ENCODE data around the gene FOXF2. TPM values are rescaled to one million over a fixed set of nuclear protein-coding genes. Genes with fewer than 3 reads are reported as not detected.

Gene FOXF2
- total RNA-seq, 3 donors from 2014 or later: 0.08 TPM; not detected in 2

DNA sequence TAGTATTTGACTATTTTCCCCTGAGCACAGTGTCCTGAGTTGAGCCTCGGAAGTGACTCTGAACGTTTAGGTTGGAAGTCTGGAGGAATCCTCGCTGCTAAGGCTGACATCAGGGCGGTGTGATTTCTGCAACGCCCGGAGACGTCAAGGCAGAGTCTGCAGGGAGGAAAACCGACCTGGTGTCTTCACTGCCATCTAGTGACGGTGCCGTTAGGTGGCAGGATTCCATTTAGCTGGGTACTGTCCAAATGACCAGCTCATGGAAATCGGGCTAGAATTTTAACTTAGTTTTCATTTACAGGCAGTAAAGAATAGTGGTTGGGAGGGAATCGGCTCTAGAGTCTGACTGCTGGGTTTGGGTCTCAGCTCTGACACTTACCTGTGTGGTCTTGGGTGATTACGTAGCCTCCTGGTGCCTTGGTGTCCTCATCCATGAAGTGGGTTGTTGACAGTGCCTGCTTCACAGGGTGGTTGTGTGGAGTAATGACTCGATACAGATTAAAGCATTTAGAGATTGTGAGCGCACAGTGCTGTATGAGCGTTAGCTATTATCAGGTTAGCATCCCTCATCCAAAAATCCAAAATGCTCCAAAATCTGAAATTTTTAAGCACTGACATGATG is 35.0 kb downstream of the FOXF2 start:
- H3K4me1 Mint-ChIP-seq (ENCODE audit: low read depth): peaks cover 1% of the 10 kb centered on the region
- peaks cover 33% of the 10 kb centered on the region for H3K27me3 Mint-ChIP-seq (ENCODE audit: low read depth)
- H3K9me3 Mint-ChIP-seq: peaks cover 12% of the 10 kb centered on the region
- H3K4me3 Mint-ChIP-seq: no peak overlapping the region
- ATAC-seq (peak in 1 of 2 donors; percentile 69), DNase-seq (no peak)
- H3K36me3 Mint-ChIP-seq (ENCODE audit: insufficient read depth): no peaks in the 10 kb centered on the region

DNA sequence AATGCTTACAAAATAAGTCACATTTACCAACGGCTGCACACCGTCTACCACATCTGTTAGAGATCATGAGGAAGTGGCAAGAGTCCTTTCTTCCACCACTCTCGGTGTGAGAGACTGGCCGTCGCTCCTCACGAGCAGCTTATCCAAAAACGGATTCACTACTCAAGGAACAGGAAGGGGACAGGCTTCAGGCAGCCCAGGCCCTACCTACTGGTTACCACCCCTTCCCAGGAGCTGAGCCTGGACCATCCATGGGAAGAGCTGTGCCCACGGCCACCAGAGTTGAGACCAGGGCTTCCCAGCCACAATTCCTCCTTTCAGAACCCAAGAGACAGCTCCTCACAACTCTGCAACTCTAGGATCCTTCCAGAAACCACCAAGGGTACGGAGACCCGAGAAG is 37.0 kb downstream of the FOXF2 start:
- ATAC-seq (no peak), DNase-seq (no peak)
- no peak overlapping the region for H3K4me3 Mint-ChIP-seq
- no peaks in the 10 kb centered on the region for H3K9me3 Mint-ChIP-seq
- H3K4me1 Mint-ChIP-seq (ENCODE audit: low read depth): peaks cover 1% of the 10 kb centered on the region
- H3K27me3 Mint-ChIP-seq (ENCODE audit: low read depth): peaks cover 24% of the 10 kb centered on the region
- no peaks in the 10 kb centered on the region for H3K36me3 Mint-ChIP-seq (ENCODE audit: insufficient read depth)

DNA sequence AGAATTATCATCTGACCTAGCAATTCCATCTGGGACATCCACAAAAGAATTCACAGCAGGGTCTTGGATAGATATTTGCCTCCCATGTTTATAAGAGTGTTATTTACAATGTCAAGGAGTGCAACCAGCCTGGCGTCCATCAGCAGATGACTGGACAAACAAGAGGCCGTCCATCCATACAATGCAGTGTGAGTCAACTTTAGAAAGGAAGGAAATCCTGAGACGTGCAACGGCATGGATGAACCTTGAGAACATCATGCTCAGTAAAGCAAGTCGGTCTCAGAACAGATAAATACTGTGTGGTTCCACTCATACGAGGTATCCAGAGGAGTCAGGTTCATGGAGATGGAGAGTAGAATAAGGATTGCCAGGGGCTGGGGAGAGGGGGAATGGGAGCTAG is 46.4 kb downstream of the FOXF2 start:
- no peaks in the 10 kb centered on the region for H3K4me1 Mint-ChIP-seq (ENCODE audit: low read depth)
- DNase-seq: no peak
- no peak for ATAC-seq
- no peak overlapping the region for H3K4me3 Mint-ChIP-seq
- H3K36me3 Mint-ChIP-seq (ENCODE audit: insufficient read depth): no peaks in the 10 kb centered on the region
- H3K27me3 Mint-ChIP-seq (ENCODE audit: low read depth): peaks cover 56% of the 10 kb centered on the region
- H3K9me3 Mint-ChIP-seq: no peaks in the 10 kb centered on the region

DNA sequence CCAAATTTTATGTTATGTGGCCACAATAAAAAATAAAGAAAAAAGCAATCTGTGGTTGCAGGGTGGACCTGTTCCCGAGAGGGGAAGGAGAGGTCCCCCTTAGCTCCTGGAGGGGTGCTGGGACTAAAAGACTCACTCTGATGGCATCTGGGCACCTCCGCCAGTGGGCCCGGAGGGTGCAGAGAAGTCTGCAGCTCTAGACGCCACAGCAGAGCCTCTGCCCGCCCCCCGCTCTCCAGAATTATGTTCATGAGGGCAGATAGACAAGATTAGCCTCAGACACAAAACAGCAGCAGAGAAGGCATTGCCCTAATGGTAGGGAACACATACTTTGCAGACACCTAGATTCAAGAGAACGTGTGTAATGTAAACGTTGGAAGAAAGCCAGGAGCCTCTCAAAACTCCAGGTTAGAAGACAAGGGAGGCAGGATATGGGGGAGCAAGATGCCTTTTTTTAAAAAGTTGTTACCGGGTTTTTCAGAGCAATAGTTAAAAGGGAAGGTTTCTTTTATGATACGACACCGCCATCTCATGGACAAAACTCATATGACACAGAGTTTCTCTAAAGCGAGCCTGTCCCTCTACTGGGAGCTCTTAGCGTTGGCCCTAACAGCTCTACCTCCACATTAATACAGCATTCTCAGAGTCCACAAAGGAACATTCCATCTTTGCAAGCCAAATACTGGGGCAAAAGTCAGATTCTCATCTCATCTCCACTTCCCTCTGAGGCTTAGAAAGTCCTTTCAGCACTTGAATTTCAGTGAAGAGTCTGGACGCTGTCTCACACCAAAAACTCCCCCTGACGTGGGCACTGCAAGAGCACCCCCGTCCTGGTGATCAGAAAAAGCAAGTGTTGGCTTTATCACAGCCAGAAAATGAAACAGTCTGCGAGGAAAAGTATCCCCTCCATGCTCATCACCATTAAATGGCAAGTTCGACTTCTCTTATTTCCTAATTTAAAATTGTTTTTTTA is 47.2 kb downstream of the FOXF2 start:
- DNase-seq (peak; percentile 15), ATAC-seq (peak; percentile 78 to 84)
- Mint-ChIP-seq H3K36me3 (ENCODE audit: insufficient read depth) (no peaks in the 10 kb centered on the region), H3K4me1 (ENCODE audit: low read depth) (no peaks in the 10 kb centered on the region), H3K4me3 (no peak overlapping the region), H3K27me3 (ENCODE audit: low read depth) (peaks cover 53% of the 10 kb centered on the region), H3K9me3 (no peaks in the 10 kb centered on the region)

DNA sequence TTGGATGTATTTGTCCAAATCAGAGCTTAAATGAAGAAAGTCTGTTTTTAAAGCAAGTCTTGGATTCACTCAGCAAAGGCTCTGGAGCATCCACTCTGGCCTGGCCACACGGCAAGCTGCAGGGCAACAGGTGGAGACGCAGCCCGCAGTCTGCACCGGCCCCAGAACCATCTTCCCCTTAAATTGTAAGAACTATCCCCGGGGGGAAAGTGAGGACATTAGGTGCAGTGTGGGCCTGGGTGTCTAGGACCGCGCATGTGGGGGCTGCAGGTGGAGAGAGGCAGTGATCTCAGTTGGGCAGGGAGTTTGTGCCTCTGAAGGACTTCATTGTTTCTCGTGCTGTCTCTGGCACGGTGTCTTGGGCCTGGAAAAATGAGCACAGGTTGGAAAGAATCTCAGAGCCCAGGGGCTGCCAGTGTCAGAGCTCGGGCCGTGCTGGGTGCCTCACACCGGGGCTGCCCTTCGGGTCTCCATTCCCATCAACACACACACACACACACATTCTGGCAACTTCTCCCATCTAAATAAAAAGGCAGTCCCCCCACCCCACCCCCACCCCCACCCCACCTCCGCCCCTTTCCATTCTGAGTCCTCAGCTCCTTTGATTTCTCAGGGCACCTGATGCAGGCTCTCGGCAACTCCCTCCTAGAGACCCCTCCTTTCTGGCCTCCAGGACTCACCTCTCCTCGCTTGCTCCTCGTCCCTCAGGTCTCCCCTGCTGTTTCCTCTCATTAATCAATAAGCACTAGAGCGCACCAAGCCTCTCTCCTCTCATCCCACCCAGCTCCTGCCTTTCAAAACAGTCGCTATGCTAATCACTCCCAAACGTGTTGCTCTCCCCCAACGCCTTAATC is 48.4 kb downstream of the FOXF2 start:
- Mint-ChIP-seq H3K27me3 (ENCODE audit: low read depth) (peaks cover 53% of the 10 kb centered on the region), H3K9me3 (no peaks in the 10 kb centered on the region), H3K4me3 (no peak overlapping the region), H3K4me1 (ENCODE audit: low read depth) (no peaks in the 10 kb centered on the region), H3K36me3 (ENCODE audit: insufficient read depth) (no peaks in the 10 kb centered on the region)
- DNase-seq (no peak), ATAC-seq (no peak)

DNA sequence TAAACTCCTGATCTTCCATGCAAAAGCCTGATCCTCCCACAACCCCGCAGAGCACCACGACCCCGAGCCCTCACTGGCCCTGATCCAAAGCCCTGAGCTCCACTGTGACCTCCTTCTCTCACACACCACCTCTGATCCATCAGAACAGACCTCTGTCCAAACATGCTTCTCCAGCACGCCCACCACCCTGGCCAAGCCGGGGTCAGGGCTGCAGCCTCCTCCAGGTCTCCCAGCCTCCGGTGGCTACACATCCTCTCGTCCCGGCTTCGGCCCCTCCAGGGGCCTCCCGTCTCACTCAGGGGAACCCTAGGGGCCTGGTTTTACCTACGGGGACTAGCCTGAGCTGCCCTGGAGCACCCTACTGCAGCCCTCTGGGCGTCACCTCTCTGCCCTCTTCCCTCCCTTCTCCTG is 49.1 kb downstream of the FOXF2 start:
- Mint-ChIP-seq H3K36me3 (ENCODE audit: insufficient read depth) (no peaks in the 10 kb centered on the region), H3K9me3 (no peaks in the 10 kb centered on the region), H3K4me3 (no peak overlapping the region), H3K4me1 (ENCODE audit: low read depth) (no peaks in the 10 kb centered on the region), H3K27me3 (ENCODE audit: low read depth) (peaks cover 53% of the 10 kb centered on the region)
- no peak for DNase-seq
- no peak for ATAC-seq

DNA sequence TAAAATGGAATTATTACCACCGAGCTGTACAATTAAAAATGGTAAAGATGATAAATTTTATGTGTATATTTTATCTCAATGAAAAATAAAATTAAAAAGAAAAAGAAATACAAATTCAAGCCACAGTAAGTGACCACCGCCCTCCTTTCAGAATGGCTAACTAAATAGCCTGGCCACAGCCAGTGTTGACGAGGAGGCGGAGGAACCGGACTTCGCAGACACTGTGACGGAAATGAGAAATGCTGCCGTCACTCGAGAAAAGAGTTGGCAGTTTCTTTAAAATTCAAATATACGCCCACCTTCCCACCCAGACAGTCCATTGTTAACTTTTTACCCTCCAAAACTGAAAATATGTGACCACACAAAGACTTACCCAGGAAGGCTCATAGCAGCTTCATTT is 50.0 kb downstream of the FOXF2 start:
- H3K4me1 Mint-ChIP-seq (ENCODE audit: low read depth): no peaks in the 10 kb centered on the region
- H3K36me3 Mint-ChIP-seq (ENCODE audit: insufficient read depth): no peaks in the 10 kb centered on the region
- no peak overlapping the region for H3K4me3 Mint-ChIP-seq
- H3K9me3 Mint-ChIP-seq: no peaks in the 10 kb centered on the region
- DNase-seq: no peak
- H3K27me3 Mint-ChIP-seq (ENCODE audit: low read depth): peaks cover 52% of the 10 kb centered on the region
- ATAC-seq: no peak

DNA sequence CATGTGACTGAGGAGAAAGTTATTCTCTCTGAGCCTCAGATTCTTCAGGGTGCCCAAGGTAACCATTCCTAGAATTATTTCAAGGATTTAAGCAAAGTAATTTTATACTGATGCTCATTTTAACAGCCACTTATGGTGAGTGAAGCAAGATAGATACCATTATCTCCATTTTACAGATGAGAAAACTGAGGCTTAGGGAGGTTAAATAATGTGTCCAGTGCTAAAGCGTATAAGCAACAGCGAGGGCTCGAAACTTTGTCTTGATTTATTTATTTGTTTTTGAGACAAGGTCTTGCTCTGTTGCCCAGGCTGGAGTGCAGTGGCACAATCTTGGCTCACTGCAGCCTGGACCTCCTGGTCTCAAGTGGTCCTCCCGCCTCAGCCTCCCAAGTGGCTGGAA is 53.6 kb downstream of the FOXF2 start:
- no peak for DNase-seq
- Mint-ChIP-seq H3K4me3 (no peak overlapping the region), H3K36me3 (ENCODE audit: insufficient read depth) (no peaks in the 10 kb centered on the region), H3K9me3 (no peaks in the 10 kb centered on the region), H3K4me1 (ENCODE audit: low read depth) (no peaks in the 10 kb centered on the region), H3K27me3 (ENCODE audit: low read depth) (peaks cover 29% of the 10 kb centered on the region)
- ATAC-seq: no peak

Other genes with a start within 250 kb of the FOXF2 start
- not detected for gene FOXQ1, start 77.5 kb upstream of the FOXF2 start, total RNA-seq
- under 1 TPM; 0.05 to 0.08 (median 0.05) TPM for gene FOXC1, start 220.3 kb downstream of the FOXF2 start, total RNA-seq